HFF-Myc (cell line): ENCODE results near the gene ZNF343.

Experiments used
- DNase-seq: peaks from one replicate; pipeline ENCODE4 v3.0.0-alpha.2; 2011; ENCODE audit warnings: low read depth; ENCODE audit errors: extremely low read depth
- H3K4me3 ChIP-seq: replicated peaks from 2 replicates; pipeline ENCODE4 v1.5.1; 2011; ENCODE audit warnings: low read depth, mild to moderate bottlenecking, control low read depth, low read length
- CTCF ChIP-seq: IDR thresholded peaks from 2 replicates; pipeline ENCODE4 v1.5.1; 2012; ENCODE audit warnings: mild to moderate bottlenecking, low read depth, low read length, control low read depth; ENCODE audit errors: missing control alignments

The ZNF343 gene

GRCh38 chr20:2460752-2461424, 47.8 kb downstream of the ZNF343 start:
- no peak for DNase-seq

GRCh38 chr20:2459981-2460751, 48.5 kb downstream of the ZNF343 start:
- DNase-seq, result no peak
- no peak for TF ChIP-seq CTCF
- H3K4me3 ChIP-seq, result no peak overlapping the region

More at GRCh38 chr20:2460752-2461424, 47.8 kb downstream of the ZNF343 start:
- TF ChIP-seq CTCF, result no peak
- H3K4me3 ChIP-seq, result no peak overlapping the region

GRCh38 chr20:2458919-2459499, 49.7 kb downstream of the ZNF343 start:
- no peak for TF ChIP-seq CTCF
- H3K4me3 ChIP-seq, result no peak overlapping the region
- DNase-seq, result no peak

- no peak for TF ChIP-seq CTCF
- DNase-seq, result no peak
- H3K4me3 ChIP-seq, result no peak overlapping the region
Measured at GRCh38 chr20:2455771-2456497, 52.8 kb downstream of the ZNF343 start.

- DNase-seq, result no peak
- no peak for TF ChIP-seq CTCF
- no peak overlapping the region for H3K4me3 ChIP-seq
Measured at GRCh38 chr20:2453792-2454191, 54.9 kb downstream of the ZNF343 start.

GRCh38 chr20:2451939-2452732, 56.6 kb downstream of the ZNF343 start:
- peak; percentile 43 for DNase-seq
- H3K4me3 ChIP-seq, result no peak overlapping the region
- peak; percentile 86 for TF ChIP-seq CTCF
